GM12873 (cell line): ENCODE results near the gene SH3RF3.

Source experiments
- TF ChIP-seq, protein P1 (sequence below): IDR thresholded peaks from 2 replicates; pipeline ENCODE4 v1.5.1; 2012; ENCODE audit warnings: low read depth, mild to moderate bottlenecking, moderate library complexity, low read length, control low read depth; ENCODE audit not compliant: insufficient read depth; ENCODE audit errors: missing control alignments

SH3RF3 gene

GRCh38 chr2:109356324-109357035, 227.5 kb downstream of the SH3RF3 start:
- TF ChIP-seq, protein P1, sequence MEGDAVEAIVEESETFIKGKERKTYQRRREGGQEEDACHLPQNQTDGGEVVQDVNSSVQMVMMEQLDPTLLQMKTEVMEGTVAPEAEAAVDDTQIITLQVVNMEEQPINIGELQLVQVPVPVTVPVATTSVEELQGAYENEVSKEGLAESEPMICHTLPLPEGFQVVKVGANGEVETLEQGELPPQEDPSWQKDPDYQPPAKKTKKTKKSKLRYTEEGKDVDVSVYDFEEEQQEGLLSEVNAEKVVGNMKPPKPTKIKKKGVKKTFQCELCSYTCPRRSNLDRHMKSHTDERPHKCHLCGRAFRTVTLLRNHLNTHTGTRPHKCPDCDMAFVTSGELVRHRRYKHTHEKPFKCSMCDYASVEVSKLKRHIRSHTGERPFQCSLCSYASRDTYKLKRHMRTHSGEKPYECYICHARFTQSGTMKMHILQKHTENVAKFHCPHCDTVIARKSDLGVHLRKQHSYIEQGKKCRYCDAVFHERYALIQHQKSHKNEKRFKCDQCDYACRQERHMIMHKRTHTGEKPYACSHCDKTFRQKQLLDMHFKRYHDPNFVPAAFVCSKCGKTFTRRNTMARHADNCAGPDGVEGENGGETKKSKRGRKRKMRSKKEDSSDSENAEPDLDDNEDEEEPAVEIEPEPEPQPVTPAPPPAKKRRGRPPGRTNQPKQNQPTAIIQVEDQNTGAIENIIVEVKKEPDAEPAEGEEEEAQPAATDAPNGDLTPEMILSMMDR = no peak

DNA sequence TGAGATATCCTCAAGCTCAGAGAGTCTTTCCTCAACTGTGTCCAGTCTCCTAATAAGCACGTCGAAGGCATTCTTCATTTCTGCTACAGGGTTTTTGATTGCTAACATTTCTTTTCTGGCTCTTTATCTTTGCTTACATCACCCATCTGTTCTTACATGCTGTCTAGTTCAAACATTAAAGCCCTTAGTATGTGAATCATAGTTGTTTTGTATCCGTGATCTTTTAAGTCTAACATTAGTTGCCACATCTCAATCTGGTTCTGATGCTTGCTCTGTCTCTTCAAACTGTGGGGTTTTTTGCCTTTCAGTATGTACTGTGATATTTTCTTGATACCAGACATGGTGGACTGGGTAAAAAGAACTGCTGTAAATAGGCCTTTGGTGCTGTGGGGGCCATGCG, 235.2 kb downstream of the SH3RF3 start:
- TF ChIP-seq, protein P1 = no peak

DNA sequence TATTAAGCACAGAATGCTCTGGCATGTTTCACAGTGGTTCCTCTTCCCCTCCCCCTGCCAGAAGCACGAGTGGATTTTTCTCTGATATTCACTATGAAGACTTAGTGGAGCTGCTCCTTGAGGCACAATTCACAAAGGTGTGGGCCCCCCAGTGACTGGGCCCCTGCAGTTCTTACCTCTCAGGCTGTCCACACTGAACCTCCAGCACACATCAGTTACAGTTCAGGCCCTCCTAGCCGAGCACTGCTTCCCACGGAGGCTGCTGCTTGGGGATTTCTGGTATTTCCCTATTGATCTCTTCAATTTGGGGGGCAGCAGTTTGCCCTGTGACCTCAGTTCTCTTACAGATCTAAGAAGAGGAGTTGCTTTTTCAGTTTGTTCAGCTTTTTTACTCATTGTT, 236.1 kb downstream of the SH3RF3 start:
- TF ChIP-seq, protein P1 = no peak

GRCh38 chr2:109367683-109368082, 238.7 kb downstream of the SH3RF3 start:
- TF ChIP-seq, protein P1 = no peak

GRCh38 chr2:109368798-109369197, 239.8 kb downstream of the SH3RF3 start:
- TF ChIP-seq, protein P1 = no peak

DNA sequence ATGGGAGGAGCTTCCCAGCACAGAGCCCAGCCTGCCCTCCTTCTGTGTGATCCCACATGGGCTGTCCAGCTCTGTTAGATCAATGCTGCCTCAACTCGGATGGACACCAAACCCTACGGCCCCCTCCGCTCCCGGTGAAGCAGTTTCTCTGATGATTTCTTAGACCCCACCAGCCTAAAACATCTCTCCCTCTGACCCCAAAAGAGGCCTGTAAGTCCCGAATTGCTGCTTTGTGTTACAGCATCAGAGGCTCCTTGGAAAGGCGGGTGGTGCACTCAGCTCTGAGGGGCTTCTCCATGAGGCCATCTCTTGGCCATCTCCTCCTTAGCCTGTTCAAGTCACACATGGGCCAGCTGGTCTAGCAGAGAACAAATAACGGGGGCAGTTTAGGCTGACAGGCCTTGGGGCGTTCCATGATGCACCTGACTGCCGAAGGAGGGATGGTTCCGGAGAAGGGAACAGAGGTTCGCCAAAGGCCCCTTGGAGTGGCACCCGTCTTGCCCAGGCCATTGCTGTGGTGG, 240.7 kb downstream of the SH3RF3 start:
- TF ChIP-seq, protein P1 = no peak

- TF ChIP-seq, protein P1 = no peak
These were observed 241.5 kb downstream of the SH3RF3 start for GRCh38 chr2:109370399-109371035.
